GM18517 (cell line): Measurements from ENCODE around the gene NEK5.

Experiments
- ATAC-seq: cut with Tn5 transposase; IDR thresholded peaks from one replicate; pipeline ENCODE4 v1.9.1; 2021; ENCODE audit warnings: mild to moderate bottlenecking, moderate library complexity; ENCODE audit not compliant: unreplicated experiment

Gene NEK5

GRCh38 chr13:51988988-51989618 is 139.8 kb downstream of the NEK5 start:
- ATAC-seq = no peak
